ENCODE data around the gene ZFP36L1. TPM values are rescaled to one million over a fixed set of nuclear protein-coding genes. Genes with fewer than 3 reads are reported as not detected.

Gene ZFP36L1
- total RNA-seq, 2 experiments from 2014 or later: 254 to 258 TPM

- H3K36me3 Mint-ChIP-seq (ENCODE audit: low read depth): no peaks in the 10 kb centered on the region
- no peaks in the 10 kb centered on the region for H3K9me3 Mint-ChIP-seq
- no peak overlapping the region for H3K4me3 Mint-ChIP-seq
- DNase-seq (no peak), ATAC-seq (ENCODE audit: poor library complexity) (no peak)
- no peaks in the 10 kb centered on the region for H3K36me3 ChIP-seq (ENCODE audit: insufficient read depth, low read length)
- POLR2A ChIA-PET: interaction anchor here (0.8 kb wide), 1 partner anchor 473 kb away, joined by 3 read pairs; no protein-coding TSS in a partner anchor
- no peak overlapping the region for H3K27ac Mint-ChIP-seq
- no peak overlapping the region for H3K27ac ChIP-seq (ENCODE audit: low read depth in 1 of 2, low read length in 2 of 2)
- H3K4me1 Mint-ChIP-seq (ENCODE audit: low read depth): peaks cover 31% of the 10 kb centered on the region
- H3K4me3 ChIP-seq (ENCODE audit: low read length): no peak overlapping the region
- H3K27me3 Mint-ChIP-seq: no peaks in the 10 kb centered on the region
- TF ChIP-seq, protein P1, sequence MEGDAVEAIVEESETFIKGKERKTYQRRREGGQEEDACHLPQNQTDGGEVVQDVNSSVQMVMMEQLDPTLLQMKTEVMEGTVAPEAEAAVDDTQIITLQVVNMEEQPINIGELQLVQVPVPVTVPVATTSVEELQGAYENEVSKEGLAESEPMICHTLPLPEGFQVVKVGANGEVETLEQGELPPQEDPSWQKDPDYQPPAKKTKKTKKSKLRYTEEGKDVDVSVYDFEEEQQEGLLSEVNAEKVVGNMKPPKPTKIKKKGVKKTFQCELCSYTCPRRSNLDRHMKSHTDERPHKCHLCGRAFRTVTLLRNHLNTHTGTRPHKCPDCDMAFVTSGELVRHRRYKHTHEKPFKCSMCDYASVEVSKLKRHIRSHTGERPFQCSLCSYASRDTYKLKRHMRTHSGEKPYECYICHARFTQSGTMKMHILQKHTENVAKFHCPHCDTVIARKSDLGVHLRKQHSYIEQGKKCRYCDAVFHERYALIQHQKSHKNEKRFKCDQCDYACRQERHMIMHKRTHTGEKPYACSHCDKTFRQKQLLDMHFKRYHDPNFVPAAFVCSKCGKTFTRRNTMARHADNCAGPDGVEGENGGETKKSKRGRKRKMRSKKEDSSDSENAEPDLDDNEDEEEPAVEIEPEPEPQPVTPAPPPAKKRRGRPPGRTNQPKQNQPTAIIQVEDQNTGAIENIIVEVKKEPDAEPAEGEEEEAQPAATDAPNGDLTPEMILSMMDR (IDR thresholded peaks at IDR 0.05): no peak
- intact Hi-C loops (cut with DNase I, micrococcal nuclease): no loop called here
- H3K4me1 ChIP-seq (ENCODE audit: insufficient read depth, low read length): peaks cover 25% of the 10 kb centered on the region
- CTCF ChIA-PET: no interaction called here
- H3K9me3 ChIP-seq (ENCODE audit: control insufficient read depth in 1 of 2, insufficient read depth in 1 of 2, low read length in 2 of 2): no peaks in the 10 kb centered on the region
- H3K27me3 ChIP-seq (ENCODE audit: control insufficient read depth in 1 of 2, insufficient read depth in 2 of 2, low read length in 2 of 2): no peaks in the 10 kb centered on the region
These were observed 32.9 kb downstream of the ZFP36L1 start for GRCh38 chr14:68759937-68760336.

GRCh38 chr14:68759017-68759560 lies 33.8 kb downstream of the ZFP36L1 start:
- POLR2A ChIA-PET: no interaction called here
- CTCF ChIA-PET: no interaction called here
- H3K9me3 ChIP-seq (ENCODE audit: control insufficient read depth in 1 of 2, insufficient read depth in 1 of 2, low read length in 2 of 2): no peaks in the 10 kb centered on the region
- no peak for DNase-seq
- Mint-ChIP-seq H3K4me1 (ENCODE audit: low read depth) (peaks cover 29% of the 10 kb centered on the region), H3K27ac (no peak overlapping the region), H3K27me3 (no peaks in the 10 kb centered on the region), H3K36me3 (ENCODE audit: low read depth) (no peaks in the 10 kb centered on the region), H3K4me3 (no peak overlapping the region), H3K9me3 (no peaks in the 10 kb centered on the region)
- no peaks in the 10 kb centered on the region for H3K27me3 ChIP-seq (ENCODE audit: control insufficient read depth in 1 of 2, insufficient read depth in 2 of 2, low read length in 2 of 2)
- H3K36me3 ChIP-seq (ENCODE audit: insufficient read depth, low read length): no peaks in the 10 kb centered on the region
- no peak overlapping the region for H3K4me3 ChIP-seq (ENCODE audit: low read length)
- intact Hi-C loops (cut with DNase I, micrococcal nuclease): no loop called here
- peaks cover 20% of the 10 kb centered on the region for H3K4me1 ChIP-seq (ENCODE audit: insufficient read depth, low read length)
- no peak overlapping the region for H3K27ac ChIP-seq (ENCODE audit: low read depth in 1 of 2, low read length in 2 of 2)
- TF ChIP-seq, protein P1 (IDR thresholded peaks at IDR 0.05): no peak
- ATAC-seq (ENCODE audit: poor library complexity): no peak

- POLR2A ChIA-PET: no interaction called here
- Histone ChIP-seq H3K4me3 (ENCODE audit: low read length) (no peak overlapping the region), H3K27me3 (ENCODE audit: control insufficient read depth in 1 of 2, insufficient read depth in 2 of 2, low read length in 2 of 2) (no peaks in the 10 kb centered on the region), H3K36me3 (ENCODE audit: insufficient read depth, low read length) (no peaks in the 10 kb centered on the region), H3K4me1 (ENCODE audit: insufficient read depth, low read length) (peaks cover 20% of the 10 kb centered on the region), H3K9me3 (ENCODE audit: control insufficient read depth in 1 of 2, insufficient read depth in 1 of 2, low read length in 2 of 2) (no peaks in the 10 kb centered on the region), H3K27ac (ENCODE audit: low read depth in 1 of 2, low read length in 2 of 2) (no peak overlapping the region)
- peaks cover 29% of the 10 kb centered on the region for H3K4me1 Mint-ChIP-seq (ENCODE audit: low read depth)
- no peaks in the 10 kb centered on the region for H3K9me3 Mint-ChIP-seq
- no peaks in the 10 kb centered on the region for H3K27me3 Mint-ChIP-seq
- no peak overlapping the region for H3K4me3 Mint-ChIP-seq
- H3K27ac Mint-ChIP-seq: no peak overlapping the region
- CTCF ChIA-PET: interaction anchor here (1.5 kb wide), 1 partner anchor 58 kb away, joined by 3 read pairs; no protein-coding TSS in a partner anchor
- TF ChIP-seq, protein P1 (IDR thresholded peaks at IDR 0.05): no peak
- no peaks in the 10 kb centered on the region for H3K36me3 Mint-ChIP-seq (ENCODE audit: low read depth)
- ATAC-seq (ENCODE audit: poor library complexity): no peak
- DNase-seq: no peak
- intact Hi-C loops (cut with DNase I, micrococcal nuclease): no loop called here
These were observed 34.6 kb downstream of the ZFP36L1 start for GRCh38 chr14:68758301-68758700.
